GM18861 (cell line): ENCODE results near the gene C12orf43.

Source experiments
- ATAC-seq: cut with Tn5 transposase; IDR thresholded peaks from one replicate; pipeline ENCODE4 v1.9.1; 2021; ENCODE audit not compliant: unreplicated experiment

Gene C12orf43

DNA sequence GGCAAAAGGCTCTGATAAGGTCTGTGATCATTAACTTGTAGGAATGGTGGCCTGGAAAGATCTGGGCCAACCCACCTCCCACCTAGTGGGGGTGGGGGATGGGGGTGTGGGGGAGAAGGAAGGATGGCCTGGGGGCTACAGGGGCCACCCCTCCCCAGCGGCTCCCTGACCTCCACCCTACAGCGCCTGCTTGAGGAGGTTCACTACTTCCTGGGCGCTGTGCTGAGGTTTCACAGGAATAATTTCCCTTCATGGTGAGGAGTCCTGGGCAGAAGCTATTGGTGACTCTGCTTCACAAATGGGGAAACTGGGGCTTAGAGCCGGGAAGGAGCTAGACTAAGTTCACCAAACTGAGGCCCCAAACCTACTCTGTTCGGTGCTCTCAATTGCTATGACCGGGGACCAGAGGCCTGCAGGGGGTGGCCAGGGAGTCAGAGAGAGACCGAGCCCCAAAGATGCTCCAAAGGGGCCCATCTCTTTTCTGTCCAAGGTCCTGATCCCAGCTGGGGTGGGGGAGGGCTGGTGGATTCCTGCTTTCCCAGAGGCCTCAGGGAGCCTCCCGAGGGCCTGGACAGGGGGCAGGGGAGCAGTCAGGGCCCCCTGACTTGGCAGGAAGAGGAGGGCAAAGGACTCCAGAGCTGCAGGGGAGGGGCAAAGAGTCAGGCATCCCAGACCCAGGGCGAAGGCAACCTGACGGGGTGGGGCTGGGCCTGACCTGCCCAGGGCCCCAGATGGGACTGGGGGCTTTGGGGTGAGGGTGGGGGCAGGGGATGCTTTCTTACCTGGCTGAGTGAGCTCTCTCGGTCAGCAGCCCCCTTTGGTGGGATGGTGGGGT lies 36.2 kb downstream of the C12orf43 start:
- ATAC-seq: no peak

DNA sequence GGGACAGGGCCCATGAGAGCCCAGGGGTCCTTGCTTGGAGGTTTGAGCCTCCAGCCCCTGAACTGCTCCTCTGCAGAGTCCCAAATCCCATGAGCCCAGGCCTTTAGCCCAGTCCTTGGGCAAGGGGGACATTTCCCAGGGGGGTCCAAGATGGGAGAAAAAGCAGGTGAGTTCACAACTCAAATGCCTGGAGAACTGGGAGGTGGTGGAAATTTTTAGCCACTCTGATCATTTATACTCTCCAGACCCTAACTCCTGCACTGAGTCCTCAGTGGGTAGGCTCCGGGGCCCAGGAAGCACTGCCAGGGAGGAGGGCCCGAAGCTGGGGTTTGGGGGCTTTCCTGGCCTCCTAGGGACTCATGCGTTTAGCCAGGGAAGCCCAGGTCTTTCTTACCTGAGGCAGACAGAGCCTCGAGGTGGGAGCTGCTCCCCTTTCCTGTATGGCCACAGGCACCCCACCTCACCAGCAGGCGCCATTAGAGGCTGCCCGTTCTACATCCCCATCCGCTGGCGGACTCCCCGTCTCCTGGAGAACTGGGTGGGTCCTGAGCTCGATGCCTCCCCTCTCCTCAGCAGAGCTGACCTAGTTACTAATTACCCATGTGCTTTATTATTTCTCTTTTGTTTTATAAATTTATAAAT lies 36.9 kb downstream of the C12orf43 start:
- no peak for ATAC-seq

DNA sequence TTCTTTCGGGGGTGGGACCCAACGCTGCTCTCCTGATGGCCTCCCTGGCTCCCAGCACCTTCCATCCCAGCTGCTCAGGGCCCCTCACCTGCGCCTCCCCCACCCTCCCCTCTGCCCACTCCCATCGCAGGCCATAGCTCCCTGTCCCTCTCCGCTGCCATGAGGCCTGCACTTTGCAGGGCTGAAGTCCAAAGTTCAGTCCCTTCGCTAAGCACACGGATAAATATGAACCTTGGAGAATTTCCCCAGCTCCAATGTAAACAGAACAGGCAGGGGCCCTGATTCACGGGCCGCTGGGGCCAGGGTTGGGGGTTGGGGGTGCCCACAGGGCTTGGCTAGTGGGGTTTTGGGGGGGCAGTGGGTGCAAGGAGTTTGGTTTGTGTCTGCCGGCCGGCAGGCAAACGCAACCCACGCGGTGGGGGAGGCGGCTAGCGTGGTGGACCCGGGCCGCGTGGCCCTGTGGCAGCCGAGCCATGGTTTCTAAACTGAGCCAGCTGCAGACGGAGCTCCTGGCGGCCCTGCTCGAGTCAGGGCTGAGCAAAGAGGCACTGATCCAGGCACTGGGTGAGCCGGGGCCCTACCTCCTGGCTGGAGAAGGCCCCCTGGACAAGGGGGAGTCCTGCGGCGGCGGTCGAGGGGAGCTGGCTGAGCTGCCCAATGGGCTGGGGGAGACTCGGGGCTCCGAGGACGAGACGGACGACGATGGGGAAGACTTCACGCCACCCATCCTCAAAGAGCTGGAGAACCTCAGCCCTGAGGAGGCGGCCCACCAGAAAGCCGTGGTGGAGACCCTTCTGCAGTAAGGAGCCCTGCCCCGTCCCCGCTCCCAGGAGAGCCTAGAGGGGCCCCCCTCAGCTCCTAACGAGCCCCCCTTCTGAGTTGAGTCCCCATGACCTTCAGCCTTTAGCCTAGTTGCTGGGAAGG lies 37.7 kb downstream of the C12orf43 start, which contains the start of gene HNF1A:
HNF1A (plus strand) TSS at position 248 of the 924 bp plus-strand sequence; CDS start at position 474, 226 bp downstream.
- ATAC-seq: no peak

DNA sequence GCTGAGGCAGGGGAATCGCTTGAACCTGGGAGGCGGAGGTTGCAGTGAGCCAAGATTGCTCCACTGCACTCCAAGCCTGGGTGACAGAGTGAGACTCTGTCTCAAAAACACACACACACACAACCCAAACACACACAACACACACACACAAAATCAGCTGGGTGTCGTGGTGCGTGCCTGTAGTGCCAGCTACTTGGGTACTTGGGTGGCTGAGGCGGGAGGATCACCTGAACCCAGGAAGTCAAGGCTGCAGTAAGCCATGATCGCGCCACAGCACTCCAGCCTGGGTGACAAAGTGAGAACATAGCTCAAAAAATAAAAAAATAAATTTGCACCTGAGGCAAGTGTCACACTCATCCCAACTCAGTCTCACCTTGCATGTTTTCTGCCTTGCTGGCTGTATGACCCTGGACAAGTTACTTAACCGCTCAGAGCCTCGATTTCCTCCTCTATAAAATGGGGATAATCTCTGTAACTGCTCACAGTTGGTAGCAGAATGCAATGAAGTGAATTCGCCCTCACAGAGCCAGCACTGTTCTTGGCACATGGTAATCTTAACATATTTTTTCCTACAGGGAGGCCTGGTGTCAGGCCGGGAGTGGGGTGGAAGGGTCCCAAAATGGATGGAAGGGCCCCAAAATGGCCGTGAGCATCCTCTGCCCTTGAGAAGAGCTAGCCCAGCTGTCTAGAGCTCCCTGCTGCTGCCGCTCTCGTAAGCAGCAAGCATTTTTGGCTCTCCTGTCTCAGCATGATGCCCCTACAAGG lies 38.6 kb downstream of the C12orf43 start:
- ATAC-seq: no peak

DNA sequence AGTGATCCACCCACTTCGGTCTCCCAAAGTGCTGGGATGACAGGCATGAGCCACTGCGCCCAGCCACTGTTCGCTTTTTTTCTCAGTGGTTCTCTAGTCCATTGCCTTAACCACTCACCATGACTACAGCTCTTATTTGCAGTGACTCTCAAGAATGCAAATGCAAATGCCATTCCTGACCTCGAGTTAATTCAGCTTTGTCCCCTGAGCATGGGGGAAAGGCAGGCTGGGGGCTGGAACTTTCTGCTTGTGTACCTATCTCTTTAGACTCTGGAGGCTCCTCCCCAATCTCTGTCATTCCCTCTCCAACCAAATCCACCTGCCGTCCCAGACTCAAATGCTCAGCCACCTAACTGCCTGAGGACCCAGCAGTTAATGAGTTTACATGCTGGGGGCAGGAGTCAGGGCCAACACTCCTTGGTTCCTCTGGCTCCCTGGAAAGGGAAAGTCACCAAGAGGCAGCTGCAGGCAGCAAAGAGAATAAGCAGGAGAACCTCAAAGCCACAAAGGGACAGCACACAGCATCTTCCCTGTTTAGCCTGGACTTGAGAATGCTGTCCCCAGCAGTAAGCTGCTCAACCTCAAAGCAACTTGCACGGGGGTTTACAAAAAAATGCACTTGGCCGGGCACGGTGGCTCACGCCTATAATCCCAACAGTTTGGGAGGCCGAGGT lies 43.3 kb downstream of the C12orf43 start:
- no peak for ATAC-seq

DNA sequence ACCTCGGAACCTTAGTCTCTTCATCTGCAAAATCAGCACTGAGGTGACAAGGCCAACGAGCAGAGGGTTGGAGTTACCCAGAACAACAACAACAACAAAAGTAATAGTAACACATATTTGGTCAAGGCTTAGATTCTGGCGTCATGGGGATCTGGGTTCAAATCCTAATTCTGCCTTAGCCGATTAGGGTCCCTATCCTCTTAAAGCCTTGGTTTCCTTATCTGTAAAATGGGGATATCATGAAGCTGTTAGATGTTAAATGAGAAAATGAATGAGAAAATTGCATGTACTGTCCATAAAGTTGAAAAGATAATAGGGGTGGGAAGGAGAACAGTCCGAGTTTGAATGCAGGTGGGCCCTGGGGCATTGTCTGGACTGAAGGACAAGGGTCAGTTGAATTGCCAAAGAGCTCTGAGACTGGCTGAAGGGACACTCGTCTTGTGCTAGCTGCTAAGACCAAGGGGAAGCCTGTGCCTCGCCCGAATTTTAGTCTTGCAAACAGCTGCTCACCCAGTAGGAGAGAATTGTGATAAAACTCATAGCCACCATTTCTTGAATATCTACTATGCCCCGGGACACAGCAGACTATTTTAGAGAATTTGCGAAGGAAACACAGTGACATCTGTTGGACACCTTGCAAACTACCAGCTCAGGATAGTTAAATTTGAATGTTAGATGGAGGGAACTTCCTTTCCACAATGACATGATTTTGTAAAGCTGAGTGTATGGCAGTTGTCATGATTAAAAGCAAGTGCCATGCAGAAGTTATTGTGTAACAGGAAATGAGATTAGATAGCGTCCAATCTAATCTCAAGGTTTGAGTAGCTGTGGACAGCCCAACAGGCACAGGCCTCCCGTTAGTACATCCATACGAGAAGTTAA lies 44.7 kb downstream of the C12orf43 start:
- peak; percentile 52 for ATAC-seq

DNA sequence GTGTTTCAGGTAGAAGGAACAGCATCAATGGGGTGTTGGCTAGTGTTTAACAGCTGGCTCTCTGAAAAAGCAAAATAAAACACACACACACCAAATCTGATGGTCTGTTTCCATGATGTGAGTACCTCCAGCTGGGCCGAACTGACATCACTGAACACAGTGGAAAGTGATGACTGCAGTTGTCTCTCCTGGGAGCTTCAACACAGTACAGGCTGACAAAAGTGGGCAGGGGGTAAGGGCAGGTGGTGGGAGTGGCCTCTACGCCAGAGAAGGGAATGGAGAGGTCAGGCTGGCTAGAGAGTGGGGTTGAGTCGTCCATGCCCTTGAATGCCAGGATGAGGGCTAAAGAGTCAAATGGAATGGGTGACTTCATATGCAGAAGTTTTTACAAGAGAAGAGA lies 46.0 kb downstream of the C12orf43 start:
- ATAC-seq: no peak

DNA sequence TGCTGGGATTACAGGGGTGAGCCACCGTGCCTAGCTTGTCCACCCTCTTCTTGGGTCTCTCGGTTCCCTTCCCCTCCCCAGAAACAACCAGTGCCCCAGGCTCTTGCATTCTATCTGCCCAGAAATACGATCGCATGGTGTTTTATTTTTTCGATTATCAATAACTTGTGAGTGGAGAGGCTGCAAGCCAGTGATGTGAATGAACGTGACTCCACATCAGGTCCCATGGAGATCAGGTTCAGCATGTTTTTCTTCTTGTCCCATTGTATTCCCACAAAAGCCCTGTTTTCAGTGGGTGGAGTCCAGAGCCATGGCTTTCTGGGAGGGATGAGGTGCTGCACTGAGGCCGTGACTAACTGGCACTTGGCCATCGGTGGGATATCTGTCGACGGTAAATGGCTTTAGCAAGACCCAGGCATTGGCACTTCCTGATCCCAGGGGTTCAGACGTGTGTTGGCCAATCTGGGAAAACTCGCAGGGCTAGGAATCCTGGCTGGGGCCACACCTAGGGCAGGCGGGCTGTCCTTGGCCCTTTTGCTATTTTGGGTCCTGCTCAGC lies 50.7 kb downstream of the C12orf43 start:
- ATAC-seq: no peak

DNA sequence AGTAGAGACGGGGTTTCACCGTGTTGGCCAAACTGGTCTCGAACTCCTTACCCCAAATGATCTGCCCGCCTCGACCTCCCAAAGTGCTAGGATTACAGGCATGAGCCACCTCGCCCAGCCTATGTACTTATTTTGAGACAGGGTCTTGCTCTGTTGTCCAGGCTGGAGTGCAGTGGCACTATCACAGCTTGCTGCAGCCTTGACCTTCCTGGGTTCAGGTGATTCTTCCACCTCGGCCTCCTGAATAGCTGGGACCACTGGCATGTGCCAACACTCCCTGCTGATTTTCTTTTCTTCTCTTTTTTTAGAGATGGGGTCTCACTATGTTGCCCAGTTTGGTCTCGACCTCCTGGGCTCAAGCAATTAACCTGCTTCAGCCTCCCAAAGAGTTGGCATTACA lies 52.0 kb downstream of the C12orf43 start:
- no peak for ATAC-seq

DNA sequence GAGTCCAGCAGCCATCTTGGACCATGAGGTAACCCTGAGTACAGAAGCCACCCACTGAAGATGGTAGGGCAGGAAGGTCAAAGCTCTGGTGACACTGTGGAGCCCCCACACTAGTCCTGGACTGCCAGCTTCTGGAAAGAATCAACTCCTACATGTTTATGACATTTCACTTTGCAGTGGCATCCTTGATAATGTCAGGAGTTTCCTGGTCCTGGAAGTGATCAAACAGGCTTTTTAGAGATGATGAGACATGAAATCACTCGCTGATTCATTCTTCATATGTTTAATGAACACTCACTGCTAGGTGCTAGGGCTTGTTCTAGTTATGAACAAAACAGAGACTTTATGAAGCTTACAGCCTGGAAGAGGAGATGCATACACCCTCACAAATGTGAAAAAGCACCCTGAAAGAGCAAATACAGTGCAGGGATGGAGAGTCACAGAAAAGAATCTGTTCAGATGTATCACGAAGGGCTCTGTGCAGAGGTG lies 53.7 kb downstream of the C12orf43 start:
- ATAC-seq: no peak

DNA sequence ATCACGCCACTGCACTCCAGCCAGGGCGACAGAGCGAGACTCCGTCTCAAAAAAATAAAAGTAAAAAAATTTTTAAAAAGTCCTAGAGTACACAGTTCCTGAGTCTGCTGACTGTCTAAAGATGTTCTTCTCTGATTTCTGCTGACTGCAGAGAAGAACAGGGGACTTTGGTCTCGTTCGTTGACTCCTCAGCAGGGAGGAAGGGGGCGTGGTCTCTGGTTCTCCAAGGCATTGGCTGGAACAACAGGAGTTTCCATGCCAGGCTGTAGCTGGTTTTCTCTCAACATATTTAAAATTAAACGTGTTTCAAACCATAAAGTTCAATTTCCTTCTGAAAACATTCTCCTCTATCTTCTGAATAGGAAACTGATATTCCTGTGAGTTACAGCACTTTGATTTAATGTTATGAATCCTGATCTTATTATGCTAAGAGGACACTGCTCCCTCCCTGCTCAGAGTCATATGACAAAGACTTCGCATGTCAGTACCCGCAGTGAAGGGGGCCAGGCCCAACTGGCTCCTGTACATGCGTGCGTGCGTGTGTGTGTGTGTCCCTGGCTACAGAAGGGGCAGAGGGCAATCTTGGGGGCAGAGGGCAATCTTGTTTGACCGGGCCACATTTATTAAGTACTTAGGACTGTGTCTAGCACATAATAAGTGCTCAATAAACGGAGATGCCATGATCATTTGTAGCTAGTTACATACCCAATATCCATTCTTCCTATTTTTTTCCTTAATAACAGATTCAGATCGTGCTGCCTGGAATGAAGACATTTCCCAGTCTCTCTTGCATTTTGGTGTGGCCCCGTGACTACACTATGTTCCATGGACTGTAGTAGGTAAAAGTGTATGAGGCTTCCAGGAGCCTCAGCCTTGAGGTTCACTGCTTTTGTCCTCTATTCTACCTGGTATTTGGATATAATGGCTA lies 54.4 kb downstream of the C12orf43 start:
- no peak for ATAC-seq

DNA sequence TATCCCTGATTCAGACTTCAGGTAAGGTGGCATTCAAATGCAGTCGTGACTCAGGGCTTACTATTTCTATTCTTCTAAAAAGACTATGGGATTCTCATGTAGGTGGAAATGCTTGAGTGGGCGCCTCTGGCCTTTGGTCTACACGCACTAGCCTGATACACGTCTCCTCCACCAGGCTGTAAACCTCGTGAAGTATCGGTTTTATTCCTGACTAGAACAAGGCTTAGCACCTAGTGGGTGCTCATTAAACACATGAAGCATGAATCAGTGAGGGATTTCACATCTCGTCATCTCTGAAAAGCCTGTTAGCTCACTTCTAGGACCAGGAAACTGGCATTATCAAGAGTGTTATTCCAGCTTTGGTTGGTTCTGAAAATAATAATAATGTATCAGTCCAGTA lies 55.6 kb downstream of the C12orf43 start:
- no peak for ATAC-seq

DNA sequence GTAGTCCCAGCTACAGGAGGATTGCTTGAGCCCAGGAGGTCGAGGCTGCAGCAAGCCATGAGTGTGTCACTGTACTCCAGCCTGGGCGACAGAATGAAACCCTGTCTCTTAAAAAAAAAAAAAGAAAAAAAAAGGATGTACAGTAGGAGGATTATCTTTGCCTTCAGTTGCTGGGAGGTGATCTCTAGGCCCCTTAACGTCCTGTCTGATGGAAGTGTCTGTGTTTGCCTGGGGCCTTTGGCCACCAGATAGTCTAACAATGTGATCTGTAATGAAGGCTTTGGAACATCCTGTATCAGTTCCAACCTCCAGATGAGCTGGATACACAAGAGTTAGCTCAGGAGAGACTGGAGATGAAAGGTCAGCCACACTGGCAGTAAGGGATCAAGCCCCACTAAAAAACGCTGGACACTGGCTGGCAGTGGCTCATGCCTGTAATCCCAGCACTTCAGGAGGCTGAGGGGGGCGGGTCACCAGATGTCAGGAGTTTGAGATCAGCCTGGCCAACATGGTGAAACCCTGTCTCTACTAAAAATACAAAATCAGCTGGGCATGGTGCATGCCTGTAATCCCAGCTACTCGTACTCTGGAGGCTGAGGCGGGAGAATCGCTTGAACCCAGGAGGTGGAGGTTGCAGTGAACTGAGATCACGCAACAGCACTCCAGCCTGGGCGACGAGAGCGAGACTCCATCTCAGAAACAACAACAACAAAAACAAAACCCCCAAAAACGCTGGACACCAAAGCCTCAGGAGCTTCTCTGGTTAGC lies 57.0 kb downstream of the C12orf43 start:
- no peak for ATAC-seq

DNA sequence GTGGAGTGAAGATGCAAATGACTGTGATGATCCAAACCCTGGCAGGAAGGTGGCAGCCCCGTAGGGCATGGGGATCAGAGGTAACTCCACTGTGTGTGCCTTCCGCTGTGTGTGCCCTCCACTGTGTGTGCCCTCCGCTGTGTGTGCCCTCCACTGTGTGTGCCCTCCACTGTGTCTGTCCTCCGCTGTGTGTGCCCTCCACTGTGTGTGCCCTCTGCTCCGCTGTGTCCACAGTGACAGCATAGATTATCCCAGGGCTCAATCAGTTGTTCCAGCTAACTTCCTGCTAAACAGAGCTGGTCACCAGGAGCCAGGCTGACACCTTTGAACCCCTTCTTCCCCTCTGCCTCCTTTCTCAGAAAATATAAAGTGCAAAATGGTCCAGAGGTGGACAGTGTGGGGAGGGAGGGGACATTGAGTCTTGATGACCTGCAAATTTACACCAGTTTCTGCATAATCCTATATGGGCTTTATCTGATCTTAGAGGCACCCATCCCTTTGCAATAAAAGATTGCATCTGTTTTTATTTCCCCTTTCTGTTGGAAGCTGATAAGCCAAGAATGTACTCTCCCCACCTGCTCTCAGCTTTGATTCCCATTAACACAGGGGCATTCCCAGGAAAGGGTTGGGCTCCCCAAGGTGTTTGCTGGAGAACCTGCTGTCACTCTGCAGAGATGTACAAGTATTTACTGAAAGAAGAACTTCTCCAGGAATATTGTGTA lies 59.5 kb downstream of the C12orf43 start:
- ATAC-seq: no peak

DNA sequence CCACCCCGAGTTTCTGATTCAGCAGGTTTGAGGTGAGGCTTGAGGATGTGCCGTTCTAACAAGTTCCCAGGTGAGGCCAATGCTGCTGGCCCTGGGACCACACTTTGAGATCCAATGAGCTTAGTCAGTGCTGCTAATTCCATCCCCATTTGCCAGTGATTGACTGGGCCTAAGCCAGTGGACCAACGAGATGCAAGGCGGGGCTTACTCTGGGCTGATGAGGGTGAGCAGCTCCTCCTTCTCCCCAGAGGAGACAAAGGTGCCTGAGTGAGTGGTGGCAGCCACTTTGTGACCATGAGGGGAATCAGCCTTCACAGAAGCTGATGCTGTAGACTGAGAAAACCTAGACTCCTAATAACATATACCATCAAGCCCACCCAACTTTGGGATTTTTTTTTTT lies 61.1 kb downstream of the C12orf43 start:
- no peak for ATAC-seq

DNA sequence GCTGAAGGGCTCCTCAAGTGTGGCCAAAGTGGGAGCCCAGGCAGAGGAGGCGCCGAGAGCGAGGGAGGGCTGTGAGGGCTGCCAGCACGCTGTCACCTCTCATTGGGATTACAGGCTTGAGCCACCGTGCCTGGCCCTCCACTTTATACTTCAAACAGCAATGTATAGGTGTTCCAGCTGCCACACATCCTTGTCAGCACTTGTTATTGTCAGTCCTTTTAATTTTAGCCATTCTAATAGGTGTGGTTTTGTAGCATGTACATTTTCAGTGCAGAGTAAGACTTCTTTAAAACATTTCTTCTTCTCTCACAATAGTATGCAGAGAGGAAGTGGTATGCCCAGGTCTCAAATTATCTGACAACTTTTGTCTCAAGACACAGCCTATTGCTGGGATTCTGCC lies 65.5 kb downstream of the C12orf43 start:
- ATAC-seq: no peak
